HG02852 (cell line): Measurements from ENCODE around the gene CYP21A2.
"Not testable (repeated sequence)": the region's sequence is repeated elsewhere in the genome, so short reads cannot be mapped to it uniquely, and the experiment has no call there.

Experiments used
- ATAC-seq: cut with Tn5 transposase; IDR thresholded peaks from one replicate; pipeline ENCODE4 v1.9.1; 2021; ENCODE audit warnings: mild to moderate bottlenecking, moderate library complexity; ENCODE audit not compliant: unreplicated experiment

The CYP21A2 gene

DNA sequence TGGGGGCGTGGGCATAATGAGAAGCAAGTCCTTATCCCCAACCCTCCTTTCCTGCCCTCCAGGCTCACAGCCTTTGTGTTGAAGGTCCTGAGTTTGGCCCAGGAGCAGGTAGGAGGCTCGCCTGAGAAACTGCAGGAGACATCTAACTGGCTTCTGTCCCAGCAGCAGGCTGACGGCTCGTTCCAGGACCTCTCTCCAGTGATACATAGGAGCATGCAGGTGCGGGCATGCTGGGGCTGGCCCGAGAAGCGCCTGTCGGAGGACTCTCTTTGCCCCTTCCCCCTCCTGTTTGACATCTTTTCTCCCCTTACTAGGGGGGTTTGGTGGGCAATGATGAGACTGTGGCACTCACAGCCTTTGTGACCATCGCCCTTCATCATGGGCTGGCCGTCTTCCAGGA lies 9.6 kb upstream of the CYP21A2 start:
- not testable (repeated sequence) for ATAC-seq

DNA sequence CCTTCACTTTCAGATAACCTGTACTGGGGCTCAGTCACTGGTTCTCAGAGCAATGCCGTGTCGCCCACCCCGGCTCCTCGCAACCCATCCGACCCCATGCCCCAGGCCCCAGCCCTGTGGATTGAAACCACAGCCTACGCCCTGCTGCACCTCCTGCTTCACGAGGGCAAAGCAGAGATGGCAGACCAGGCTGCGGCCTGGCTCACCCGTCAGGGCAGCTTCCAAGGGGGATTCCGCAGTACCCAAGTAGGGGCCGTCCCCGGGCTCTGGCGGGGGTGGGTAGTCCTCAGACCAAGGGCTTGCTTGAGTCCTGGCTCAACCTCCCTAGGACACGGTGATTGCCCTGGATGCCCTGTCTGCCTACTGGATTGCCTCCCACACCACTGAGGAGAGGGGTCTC lies 8.7 kb upstream of the CYP21A2 start:
- not testable (repeated sequence) for ATAC-seq

DNA sequence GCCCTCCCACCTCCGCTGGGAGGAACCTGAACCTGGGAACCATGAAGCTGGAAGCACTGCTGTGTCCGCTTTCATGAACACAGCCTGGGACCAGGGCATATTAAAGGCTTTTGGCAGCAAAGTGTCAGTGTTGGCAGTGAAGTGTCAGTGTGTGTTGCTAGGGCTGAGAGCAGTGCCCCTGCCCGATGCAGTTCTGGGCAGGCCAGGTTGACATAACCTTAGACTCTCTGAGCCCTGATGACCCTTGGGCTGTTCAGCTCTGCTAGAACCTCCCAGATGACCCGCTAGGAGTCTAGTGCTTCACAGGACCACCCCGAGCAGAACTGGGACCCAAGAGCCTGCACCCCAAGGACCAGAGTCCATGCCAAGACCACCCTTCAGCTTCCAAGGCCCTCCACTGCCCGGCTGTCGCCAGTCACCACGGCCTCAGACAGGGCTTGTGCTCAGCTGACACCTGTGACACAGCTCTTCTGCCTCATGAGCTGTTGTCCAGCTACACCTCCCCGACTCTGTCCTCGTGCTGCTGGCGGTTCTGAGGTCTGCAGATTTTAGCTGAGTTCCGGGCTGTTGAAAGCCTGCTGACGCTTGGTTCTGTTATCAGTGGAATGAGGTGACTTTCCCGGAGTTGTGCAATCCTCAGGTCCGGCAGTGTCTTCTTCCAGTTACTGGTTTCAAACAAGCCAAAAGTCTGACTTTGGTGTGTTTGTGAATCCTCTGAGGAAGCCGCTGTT lies 2.8 kb upstream of the CYP21A2 start:
- ATAC-seq, result not testable (repeated sequence)

DNA sequence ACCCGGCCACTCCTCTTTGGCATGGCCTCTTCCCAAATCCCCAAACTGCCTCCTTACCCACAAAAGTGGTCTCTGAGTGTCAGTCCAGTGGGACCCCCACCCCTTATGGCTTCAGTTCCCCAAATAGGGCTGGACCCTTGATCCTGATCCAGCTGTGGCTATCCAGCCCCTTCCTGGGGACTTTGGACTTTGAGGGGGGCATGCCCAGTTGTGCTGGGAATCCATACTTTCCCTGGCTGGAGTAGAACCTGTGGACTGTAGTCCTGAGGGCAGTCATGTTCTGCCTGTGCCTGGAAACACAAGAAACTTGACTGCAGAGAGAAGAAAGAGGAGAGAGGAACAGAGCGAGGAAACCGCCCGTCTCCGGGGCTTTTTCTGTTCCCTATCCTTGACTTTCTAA lies 1.1 kb upstream of the CYP21A2 start:
- ATAC-seq, result not testable (repeated sequence)

DNA sequence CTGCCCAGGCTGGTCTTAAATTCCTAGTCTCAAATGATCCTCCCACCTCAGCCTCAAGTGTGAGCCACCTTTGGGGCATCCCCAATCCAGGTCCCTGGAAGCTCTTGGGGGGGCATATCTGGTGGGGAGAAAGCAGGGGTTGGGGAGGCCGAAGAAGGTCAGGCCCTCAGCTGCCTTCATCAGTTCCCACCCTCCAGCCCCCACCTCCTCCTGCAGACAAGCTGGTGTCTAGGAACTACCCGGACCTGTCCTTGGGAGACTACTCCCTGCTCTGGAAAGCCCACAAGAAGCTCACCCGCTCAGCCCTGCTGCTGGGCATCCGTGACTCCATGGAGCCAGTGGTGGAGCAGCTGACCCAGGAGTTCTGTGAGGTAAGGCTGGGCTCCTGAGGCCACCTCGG lies 663 bp downstream of the CYP21A2 start:
- not testable (repeated sequence) for ATAC-seq

DNA sequence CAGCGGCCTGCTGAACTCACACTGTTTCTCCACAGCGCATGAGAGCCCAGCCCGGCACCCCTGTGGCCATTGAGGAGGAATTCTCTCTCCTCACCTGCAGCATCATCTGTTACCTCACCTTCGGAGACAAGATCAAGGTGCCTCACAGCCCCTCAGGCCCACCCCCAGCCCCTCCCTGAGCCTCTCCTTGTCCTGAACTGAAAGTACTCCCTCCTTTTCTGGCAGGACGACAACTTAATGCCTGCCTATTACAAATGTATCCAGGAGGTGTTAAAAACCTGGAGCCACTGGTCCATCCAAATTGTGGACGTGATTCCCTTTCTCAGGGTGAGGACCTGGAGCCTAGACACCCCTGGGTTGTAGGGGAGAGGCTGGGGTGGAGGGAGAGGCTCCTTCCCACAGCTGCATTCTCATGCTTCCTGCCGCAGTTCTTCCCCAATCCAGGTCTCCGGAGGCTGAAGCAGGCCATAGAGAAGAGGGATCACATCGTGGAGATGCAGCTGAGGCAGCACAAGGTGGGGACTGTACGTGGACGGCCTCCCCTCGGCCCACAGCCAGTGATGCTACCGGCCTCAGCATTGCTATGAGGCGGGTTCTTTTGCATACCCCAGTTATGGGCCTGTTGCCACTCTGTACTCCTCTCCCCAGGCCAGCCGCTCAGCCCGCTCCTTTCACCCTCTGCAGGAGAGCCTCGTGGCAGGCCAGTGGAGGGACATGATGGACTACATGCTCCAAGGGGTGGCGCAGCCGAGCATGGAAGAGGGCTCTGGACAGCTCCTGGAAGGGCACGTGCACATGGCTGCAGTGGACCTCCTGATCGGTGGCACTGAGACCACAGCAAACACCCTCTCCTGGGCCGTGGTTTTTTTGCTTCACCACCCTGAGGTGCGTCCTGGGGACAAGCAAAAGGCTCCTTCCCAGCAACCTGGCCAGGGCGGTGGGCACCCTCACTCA lies 1.4 kb downstream of the CYP21A2 start:
- ATAC-seq, result not testable (repeated sequence)

DNA sequence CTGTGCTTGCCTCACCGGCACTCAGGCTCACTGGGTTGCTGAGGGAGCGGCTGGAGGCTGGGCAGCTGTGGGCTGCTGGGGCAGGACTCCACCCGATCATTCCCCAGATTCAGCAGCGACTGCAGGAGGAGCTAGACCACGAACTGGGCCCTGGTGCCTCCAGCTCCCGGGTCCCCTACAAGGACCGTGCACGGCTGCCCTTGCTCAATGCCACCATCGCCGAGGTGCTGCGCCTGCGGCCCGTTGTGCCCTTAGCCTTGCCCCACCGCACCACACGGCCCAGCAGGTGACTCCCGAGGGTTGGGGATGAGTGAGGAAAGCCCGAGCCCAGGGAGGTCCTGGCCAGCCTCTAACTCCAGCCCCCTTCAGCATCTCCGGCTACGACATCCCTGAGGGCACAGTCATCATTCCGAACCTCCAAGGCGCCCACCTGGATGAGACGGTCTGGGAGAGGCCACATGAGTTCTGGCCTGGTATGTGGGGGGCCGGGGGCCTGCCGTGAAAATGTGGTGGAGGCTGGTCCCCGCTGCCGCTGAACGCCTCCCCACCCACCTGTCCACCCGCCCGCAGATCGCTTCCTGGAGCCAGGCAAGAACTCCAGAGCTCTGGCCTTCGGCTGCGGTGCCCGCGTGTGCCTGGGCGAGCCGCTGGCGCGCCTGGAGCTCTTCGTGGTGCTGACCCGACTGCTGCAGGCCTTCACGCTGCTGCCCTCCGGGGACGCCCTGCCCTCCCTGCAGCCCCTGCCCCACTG lies 2.3 kb downstream of the CYP21A2 start:
- ATAC-seq, result not testable (repeated sequence)

DNA sequence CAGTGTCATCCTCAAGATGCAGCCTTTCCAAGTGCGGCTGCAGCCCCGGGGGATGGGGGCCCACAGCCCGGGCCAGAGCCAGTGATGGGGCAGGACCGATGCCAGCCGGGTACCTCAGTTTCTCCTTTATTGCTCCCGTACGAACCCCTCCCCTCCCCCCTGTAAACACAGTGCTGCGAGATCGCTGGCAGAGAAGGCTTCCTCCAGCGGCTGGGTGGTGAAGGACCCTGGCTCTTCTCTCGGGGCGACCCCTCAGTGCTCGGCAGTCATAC lies 2.8 kb downstream of the CYP21A2 start:
- ATAC-seq, result not testable (repeated sequence)

DNA sequence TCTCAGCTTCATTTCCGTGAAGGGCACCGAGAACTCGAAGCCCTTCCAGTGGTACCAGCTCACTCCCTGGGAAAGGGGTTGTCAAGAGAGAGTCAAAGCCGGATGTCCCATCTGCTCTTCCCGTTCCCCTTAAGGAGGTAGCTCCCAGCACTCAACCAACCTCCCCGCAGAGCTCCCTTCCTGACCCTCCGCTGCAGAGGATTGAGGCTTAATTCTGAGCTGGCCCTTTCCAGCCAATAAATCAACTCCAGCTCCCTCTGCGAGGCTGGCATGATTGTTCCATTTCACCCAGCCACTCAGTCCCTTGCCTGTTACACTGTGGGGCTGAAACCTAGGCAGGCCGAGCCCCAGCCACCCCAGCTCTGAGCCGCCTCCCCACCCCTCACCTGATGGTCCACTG lies 3.2 kb downstream of the CYP21A2 start:
- ATAC-seq, result not testable (repeated sequence)

DNA sequence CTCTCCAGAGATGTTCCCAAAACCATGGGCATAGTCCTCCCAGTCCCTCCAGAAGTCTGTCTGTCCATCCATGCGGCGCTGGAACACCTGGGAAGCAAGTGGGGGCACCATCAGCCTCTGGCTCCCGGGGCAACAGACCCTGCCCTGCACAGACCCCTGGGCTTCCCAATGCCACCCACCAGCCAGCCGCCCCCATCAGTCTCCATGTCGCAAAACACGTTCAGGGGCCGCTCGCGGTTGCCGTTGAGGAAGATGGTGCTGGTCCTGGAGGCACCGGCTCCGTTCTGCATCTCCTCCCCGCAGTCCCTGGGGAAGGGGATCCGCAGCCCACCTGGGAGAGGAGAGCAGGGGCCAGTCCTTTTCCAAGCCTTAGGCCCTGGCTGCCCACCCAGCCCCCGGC lies 4.1 kb downstream of the CYP21A2 start:
- not testable (repeated sequence) for ATAC-seq

DNA sequence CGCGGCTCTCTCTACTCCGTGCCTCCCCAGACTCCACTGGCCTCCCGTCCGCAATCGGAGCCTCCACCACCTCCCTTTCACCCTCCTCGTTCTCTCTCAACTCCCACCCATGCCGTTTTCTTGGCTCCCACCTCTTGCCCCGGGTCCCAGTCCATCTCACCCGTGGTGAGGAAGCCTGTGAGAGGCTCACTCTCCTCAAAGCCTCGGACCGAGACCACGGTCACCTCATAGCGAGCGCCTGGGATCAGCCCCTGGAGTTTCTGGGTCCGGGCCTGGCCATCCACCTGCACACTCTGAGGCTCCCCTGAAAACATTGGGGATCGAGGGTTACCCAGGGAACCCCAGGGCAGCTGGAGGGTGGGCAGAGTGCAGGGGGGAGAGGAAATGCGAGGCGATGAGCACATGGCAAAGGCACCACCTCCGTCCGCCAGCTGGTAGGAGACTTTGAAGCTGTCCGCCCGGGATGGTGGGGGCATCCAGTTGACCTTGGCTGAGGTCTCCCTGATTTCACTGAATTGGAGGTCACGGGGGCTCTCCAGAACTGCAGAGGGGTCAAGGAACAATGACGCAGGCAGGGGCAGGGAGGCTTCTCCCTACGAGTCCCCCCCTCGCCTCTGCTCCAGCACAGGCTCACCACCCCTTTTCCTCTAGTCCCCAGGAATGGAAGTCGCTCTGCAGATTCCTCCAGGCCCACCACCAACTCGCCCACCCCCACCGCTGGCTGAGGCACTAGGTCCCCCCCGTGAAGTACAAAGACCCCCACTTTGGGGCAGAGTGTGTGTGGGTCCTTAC lies 5.6 kb downstream of the CYP21A2 start:
- ATAC-seq, result not testable (repeated sequence)

GRCh38 chr6:32044916-32045315 lies 6.7 kb downstream of the CYP21A2 start:
- not testable (repeated sequence) for ATAC-seq

- ATAC-seq, result no peak
Measured at GRCh38 chr6:32045811-32046449, 7.7 kb downstream of the CYP21A2 start.

GRCh38 chr6:32046450-32047083 lies 8.4 kb downstream of the CYP21A2 start:
- ATAC-seq, result no peak

DNA sequence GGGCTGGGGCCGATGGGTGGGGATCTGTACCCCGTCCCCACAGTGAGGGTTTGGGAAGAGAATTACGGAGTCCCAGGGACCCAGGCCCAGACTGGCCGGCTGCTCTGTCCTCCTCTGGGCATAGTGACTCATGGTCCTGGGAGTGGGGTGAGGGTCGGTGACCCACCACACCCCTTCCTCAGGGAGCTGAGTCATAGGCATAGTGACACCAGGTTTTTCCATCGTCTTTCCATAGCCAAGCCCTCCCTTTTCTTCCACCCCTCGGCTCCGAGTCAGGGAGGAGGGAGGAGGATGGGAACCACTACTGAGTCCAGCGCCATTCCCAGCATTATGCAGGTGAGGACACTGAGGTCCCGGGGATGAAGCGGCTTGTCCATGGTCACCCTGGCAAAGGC lies 8.9 kb downstream of the CYP21A2 start:
- no peak for ATAC-seq

DNA sequence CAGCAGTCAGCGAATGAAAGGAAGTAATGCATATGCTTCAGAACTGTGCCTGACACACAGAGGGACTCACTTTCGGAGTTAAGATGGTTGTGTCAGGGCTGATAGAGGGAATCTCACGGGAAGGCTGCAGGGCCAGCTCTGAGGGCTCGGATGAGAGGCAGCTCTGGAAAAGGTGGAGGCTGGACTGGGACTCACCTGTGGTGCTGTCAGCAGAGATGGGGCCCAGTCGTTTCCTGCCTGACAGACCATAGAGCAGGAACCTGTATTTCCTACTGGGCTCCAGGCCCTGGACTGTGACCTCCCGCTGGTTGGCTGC lies 9.3 kb downstream of the CYP21A2 start:
- ATAC-seq, result no peak

DNA sequence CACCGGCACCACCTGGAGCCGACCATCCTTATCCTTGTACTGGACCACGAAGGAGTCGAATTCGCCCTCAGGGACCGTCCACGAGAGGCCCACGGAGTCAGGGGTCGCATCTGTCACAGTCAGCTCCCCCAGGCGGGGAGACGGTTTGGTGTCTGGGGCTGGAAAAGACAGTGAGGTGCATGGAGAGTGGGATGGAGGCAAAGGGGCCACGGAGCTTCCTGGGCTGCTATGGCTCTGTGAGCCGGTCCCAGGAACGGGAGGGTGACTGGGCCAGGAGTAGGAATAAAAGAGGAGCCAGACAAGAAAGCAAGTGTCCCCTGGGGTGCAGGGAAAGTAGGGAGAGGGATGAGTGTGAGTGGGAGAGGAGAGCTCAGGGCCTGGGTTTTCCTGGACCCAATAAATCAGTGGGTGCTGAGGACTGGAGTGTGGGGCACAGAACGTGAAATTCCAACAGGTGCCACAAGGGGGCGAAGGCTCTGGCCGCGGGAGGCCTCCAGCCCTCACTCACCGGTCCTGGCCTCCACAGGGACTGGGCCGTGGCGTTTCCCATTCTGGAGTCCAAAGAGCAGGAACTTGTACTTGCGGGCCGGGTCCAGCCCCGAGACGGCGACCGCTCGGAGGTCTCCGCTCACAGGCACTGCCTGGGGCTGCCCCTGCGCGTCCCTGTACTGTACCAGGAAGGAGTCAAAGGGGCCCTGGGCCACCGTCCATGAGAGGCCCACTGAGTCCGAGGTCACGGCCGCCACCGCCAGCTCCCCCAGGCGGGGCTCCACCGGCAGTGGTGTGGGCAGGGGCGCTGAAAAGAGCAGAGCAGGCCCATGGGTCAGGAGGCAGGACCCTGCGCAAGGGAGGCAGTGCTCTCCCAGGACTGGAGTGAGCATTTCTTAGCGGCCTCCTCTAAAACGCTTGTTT lies 9.9 kb downstream of the CYP21A2 start:
- ATAC-seq, result no peak

GRCh38 chr6:32049149-32049548 lies 10.9 kb downstream of the CYP21A2 start:
- not testable (repeated sequence) for ATAC-seq

DNA sequence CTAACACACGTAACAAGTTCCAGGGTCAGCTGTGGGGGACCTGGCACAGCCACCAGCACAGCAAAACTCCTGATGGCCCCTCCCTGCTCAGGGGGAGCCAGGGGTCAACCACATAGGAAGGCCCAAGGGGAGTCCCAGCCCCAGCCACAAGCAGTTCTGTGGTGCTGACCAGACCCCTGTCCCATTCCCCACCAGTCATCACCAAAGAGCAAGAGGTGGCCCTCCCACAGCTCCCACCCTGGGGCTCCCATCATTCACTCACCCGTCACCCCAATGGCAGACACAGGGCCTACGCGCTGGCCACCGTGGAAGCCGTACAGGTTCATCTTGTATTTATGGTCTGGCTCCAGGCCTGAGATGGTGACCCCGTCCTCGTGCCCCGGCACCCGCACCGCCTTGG lies 11.5 kb downstream of the CYP21A2 start:
- not testable (repeated sequence) for ATAC-seq
